Measurements from ENCODE around the gene FNIP2. TPM values are rescaled to one million over a fixed set of nuclear protein-coding genes. Genes with fewer than 3 reads are reported as not detected.

FNIP2 gene
- polyA plus RNA-seq, 1 donor from 2014 or later, result 51.7 TPM

Small RNAs within 50 kb of the gene (small RNA-seq; reads per million reads assigned to genes)
- 0 reads per million in 3 experiments for gene RF00157
- 0.10 to 3.6 (median 0.13) reads per million in 3 experiments for gene RNU6-128P

Other genes with a start within 250 kb of the FNIP2 start
- gene RXFP1, start 247.1 kb upstream of the FNIP2 start, polyA plus RNA-seq, result 0.12 TPM in 1 of 2 replicates, not detected in the other
- 13.5 and 22.9 TPM in 2 replicates for gene C4orf46, start 97.1 kb upstream of the FNIP2 start, polyA plus RNA-seq
- 24.9 and 45.1 TPM in 2 replicates for gene ETFDH, start 96.7 kb upstream of the FNIP2 start, polyA plus RNA-seq
- gene PPID, start 45.6 kb upstream of the FNIP2 start, polyA plus RNA-seq, result 45.7 and 65.2 TPM in 2 replicates

Measured in neural cell (in vitro differentiated cells).